ENCODE measurements around the gene HARBI1. TPM values are rescaled to one million over a fixed set of nuclear protein-coding genes. Genes with fewer than 3 reads are reported as not detected.

HARBI1 gene
- total and polyA plus RNA-seq, 10 of the 15 experiments (the other 5 are each of a cell fraction or from before 2014, with no cell fraction given) = 3.6 to 8.4 (median 5.2) TPM

DNA sequence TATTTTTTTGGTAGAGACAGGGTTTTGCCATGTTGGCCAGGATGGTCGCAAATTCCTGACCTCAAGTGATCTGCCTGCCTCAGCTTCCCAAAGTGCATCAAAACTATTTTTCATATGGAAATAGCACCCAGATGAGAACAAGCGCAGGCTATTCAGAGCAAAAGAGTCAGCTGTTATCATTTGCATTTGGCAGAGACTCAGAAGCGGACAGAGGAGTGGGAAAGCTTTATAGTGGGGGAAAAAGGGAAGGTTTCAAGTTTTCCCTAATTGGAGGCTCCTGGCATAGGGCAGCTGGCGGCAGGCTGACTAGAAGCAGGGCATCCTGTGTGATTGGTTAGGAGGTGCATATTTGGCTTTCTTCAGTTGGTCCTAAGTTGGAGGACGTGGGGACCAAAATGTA, 20.5 kb upstream of the HARBI1 start:
- 97% methylated on average over 5 of the region's 5 CpGs for WGBS (ENCODE audit: insufficient coverage, insufficient replicate concordance, low lambda C conversion rate, missing lambda C conversion rate)
- no TSS peak for BruUV-seq (replicated peaks)
- CTCF ChIA-PET = no interaction called here

More for the DNA sequence above, 20.5 kb upstream of the HARBI1 start:
- Histone ChIP-seq H2AFZ (ENCODE audit: control insufficient read depth, low read depth, low read length) (no peak overlapping the region), H3K9ac (ENCODE audit: control insufficient read depth, insufficient read depth, low read length) (no peak overlapping the region), H3K4me3 (no peak overlapping the region), H4K20me1 (ENCODE audit: control insufficient read depth, insufficient read depth) (no peaks in the 10 kb centered on the region), H3K9me3 (replicated peaks; ENCODE audit: control insufficient read depth, insufficient read depth, low read length) (no peaks in the 10 kb centered on the region), H3K27ac (ENCODE audit: control insufficient read depth, insufficient read depth) (no peak overlapping the region), H3K4me2 (ENCODE audit: control insufficient read depth, insufficient read depth) (no peak overlapping the region), H3K27me3 (replicated peaks in 1 of 2; ENCODE audit: control insufficient read depth in 2 of 2, insufficient read depth in 2 of 2, low read length in 1 of 2) (no peaks in the 10 kb centered on the region), H3K79me2 (ENCODE audit: control insufficient read depth, insufficient read depth, low read length) (no peaks in the 10 kb centered on the region), H3K36me3 (ENCODE audit: control insufficient read depth in 2 of 2, insufficient read depth in 2 of 2, low read length in 1 of 2) (no peaks in the 10 kb centered on the region; a peak in 3 of 4 replicates), H3K4me1 (ENCODE audit: control insufficient read depth, insufficient read depth, low read length) (no peaks in the 10 kb centered on the region)
- ChIA-PET POLR2A (interaction anchor here (0.6 kb wide), 1 partner anchor 365 kb away, joined by 6 read pairs; no protein-coding TSS in a partner anchor), RAD21 (ENCODE audit: unreplicated experiment) (no interaction called here), SMC1A (ENCODE audit: uncharacterized antibody, unreplicated experiment) (no interaction called here)
- in situ Hi-C loops (cut with MboI) (no loop called here), intact Hi-C loops (cut with micrococcal nuclease; ENCODE audit: unreplicated experiment) (no loop called here)
- TF ChIP-seq, protein P1, sequence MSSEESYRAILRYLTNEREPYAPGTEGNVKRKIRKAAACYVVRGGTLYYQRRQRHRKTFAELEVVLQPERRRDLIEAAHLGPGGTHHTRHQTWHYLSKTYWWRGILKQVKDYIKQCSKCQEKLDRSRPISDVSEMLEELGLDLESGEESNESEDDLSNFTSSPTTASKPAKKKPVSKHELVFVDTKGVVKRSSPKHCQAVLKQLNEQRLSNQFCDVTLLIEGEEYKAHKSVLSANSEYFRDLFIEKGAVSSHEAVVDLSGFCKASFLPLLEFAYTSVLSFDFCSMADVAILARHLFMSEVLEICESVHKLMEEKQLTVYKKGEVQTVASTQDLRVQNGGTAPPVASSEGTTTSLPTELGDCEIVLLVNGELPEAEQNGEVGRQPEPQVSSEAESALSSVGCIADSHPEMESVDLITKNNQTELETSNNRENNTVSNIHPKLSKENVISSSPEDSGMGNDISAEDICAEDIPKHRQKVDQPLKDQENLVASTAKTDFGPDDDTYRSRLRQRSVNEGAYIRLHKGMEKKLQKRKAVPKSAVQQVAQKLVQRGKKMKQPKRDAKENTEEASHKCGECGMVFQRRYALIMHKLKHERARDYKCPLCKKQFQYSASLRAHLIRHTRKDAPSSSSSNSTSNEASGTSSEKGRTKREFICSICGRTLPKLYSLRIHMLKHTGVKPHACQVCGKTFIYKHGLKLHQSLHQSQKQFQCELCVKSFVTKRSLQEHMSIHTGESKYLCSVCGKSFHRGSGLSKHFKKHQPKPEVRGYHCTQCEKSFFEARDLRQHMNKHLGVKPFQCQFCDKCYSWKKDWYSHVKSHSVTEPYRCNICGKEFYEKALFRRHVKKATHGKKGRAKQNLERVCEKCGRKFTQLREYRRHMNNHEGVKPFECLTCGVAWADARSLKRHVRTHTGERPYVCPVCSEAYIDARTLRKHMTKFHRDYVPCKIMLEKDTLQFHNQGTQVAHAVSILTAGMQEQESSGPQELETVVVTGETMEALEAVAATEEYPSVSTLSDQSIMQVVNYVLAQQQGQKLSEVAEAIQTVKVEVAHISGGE (CRISPR knock-in tag; IDR thresholded peaks at IDR 0.05) = no peak
- ATAC-seq (no peak), DNase-seq (ENCODE audit: low read depth, low spot score) (no peak), FAIRE-seq (no peak)
